Esophagus muscularis mucosa (tissue), 3 donors: ENCODE results near the gene ZNF331.

Experiments used
- POLR2A ChIP-seq: fragments of 450-650 bp; IDR thresholded peaks from one replicate; pipeline ENCODE4 v1.6.1; 2017; ENCODE audit warnings: antibody characterized with exemption, moderate library complexity, mild to moderate bottlenecking, low read depth
- POLR2AphosphoS5 ChIP-seq, 2 donors: sonication (generic); formaldehyde crosslinking; IDR thresholded peaks; one replicate each; pipeline ENCODE4 v1.6.1; 2017; ENCODE audit warnings: antibody characterized with exemption in 2 of 2
- TF ChIP-seq, protein P1 (sequence below), 3 experiments: fragments of 200-600 bp in 2 of 3; fragments of 450-650 bp in 1 of 3; sonication (generic) in 2 of 3; IDR thresholded peaks; one replicate each; pipeline ENCODE4 v1.5.1; 2017 to 2019; ENCODE audit warnings: antibody characterized with exemption in 3 of 3, mild to moderate bottlenecking in 2 of 3, moderate library complexity in 1 of 3

- TF ChIP-seq, protein P1, sequence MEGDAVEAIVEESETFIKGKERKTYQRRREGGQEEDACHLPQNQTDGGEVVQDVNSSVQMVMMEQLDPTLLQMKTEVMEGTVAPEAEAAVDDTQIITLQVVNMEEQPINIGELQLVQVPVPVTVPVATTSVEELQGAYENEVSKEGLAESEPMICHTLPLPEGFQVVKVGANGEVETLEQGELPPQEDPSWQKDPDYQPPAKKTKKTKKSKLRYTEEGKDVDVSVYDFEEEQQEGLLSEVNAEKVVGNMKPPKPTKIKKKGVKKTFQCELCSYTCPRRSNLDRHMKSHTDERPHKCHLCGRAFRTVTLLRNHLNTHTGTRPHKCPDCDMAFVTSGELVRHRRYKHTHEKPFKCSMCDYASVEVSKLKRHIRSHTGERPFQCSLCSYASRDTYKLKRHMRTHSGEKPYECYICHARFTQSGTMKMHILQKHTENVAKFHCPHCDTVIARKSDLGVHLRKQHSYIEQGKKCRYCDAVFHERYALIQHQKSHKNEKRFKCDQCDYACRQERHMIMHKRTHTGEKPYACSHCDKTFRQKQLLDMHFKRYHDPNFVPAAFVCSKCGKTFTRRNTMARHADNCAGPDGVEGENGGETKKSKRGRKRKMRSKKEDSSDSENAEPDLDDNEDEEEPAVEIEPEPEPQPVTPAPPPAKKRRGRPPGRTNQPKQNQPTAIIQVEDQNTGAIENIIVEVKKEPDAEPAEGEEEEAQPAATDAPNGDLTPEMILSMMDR (IDR thresholded peaks at IDR 0.05), result no peak
- TF ChIP-seq POLR2AphosphoS5 (IDR thresholded peaks at IDR 0.05), result peak; percentile 34 to 48
- no peak for TF ChIP-seq POLR2A
Measured at GRCh38 chr19:53549340-53549739, 11.4 kb downstream of the ZNF331 start.
